GM19099 (cell line): Measurements from ENCODE around the gene KMT2E.

ENCODE experiments used
- POLR2A ChIP-seq: IDR thresholded peaks from 3 replicates; pipeline ENCODE4 v1.6.1; 2011; ENCODE audit warnings: low read depth; ENCODE audit not compliant: insufficient read length; ENCODE audit errors: extremely low read depth

KMT2E gene

DNA sequence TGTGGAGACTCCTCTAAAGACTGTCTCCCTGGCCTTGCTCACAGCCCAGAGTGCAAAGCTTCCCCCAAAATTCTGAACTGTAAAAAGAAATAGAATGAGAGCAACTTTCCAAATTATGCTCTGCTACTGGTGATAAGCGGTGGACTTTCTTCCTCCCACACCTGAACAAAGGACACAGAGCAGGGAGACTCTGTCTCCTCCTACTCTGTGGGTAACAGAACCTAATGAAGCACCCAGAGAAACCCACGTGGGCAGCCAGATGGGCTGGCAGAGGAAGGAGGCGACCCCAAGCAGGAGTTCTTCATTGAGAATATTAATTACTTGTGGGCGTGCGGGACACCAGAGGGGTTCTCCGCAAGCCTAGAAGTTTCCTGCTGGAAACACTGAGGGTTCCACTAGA lies 139.5 kb downstream of the KMT2E start:
- no peak for TF ChIP-seq POLR2A

DNA sequence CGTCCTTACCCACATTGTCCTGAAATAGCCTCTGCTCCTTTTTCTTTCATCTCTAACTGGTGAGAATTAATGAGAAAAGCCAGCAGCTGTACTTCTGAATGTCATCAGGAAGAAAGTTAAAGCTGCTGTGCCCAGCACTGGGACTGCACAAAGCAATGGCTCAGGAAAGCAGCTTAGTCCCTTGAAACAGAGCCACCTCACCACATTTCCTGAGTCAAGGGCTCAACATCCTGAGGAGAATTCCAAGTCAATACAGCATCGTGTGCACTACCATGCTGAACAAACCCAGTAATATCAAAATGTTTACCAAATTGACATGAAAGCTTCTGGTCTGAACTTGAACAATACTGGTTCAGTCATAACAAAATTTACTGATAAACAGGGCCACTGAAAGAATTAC lies 140.1 kb downstream of the KMT2E start:
- TF ChIP-seq POLR2A: no peak

DNA sequence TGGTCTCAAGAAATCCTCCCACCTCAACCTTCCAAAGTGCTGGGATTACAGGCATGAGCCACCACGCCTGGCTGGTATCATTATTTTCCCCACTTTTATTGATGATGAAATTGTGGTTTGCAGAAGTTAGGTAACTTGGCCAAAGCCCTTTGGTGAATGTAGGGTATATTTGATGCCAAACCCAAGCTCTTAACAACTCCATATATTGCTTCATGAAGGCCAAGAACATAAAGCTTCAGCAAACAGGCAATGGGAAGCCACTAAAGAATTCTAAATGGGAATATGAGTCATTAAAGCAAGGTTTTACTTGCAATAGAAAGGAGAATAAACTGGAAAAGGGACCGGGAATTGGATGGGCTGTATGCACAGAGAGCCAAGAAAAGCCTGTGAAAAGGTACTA lies 142.7 kb downstream of the KMT2E start:
- no peak for TF ChIP-seq POLR2A

DNA sequence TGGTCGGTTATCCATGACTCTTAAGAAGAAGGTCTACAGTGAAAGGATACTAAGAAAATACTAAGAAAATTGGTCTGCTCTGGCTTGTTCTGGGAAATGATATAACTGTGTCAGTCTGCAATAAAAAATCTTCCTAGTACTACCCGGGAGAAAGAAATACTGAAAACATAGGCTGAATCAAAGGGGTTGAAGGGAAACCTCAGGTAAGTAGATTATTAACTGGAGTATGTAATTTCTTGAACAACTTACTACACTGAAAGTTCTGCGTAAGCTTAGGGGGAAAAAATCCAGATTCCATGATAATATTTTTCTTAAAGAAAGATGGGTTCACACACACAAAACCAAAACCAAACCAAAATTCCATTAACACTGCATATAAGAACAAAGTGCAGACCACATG lies 143.3 kb downstream of the KMT2E start:
- no peak for TF ChIP-seq POLR2A

DNA sequence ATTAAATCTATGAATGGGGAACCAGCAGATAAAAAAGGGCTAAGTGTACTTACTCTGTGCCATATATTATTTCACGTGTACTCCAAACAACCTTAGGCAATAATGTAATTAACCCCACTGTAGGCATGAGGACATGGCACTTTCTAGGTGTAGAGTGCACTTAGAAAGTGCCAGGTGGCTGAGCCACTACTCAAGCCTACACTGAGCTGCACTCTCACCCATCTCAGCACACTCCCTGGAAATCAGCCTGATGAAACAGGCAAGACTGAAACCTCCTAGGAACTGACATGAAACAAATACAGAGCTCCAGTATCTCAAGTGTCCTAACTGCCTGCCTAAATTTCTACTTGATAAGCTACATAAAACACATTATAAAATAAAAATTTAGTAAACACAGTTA lies 147.4 kb downstream of the KMT2E start:
- TF ChIP-seq POLR2A: no peak
